ENCODE measurements around the gene GLRA1. TPM values are rescaled to one million over a fixed set of nuclear protein-coding genes. Genes with fewer than 3 reads are reported as not detected.

GLRA1 gene
- total and polyA plus RNA-seq, 10 donors = not detected

DNA sequence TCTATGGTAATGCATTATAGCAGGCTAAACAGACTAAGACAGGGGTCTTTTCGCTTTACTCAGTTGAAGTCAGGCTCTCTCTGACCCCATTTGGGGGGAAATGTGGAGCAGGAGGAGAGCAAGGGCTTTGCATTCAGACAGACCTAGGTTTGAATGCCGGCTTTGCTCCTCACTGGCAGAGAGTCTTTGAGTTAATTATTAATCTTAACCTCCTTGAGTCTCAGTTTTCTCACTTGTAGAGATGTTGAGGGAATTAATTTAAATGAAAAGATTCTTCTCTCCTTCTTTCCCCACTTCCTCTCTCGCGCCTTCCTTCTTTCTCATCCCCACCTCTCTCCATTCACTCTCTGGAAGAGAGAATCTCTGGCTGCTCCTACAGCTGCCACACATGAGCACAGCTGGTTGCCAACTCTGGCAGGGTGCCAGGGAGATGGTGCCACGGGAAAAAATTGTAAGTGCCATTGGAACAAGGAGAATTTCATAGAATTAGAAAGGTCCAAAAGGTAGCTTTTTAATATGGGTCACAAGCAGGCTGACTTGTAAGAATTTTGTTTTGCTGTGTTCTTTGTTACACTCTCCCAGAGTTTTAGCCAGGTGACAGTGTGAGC, 25.2 kb upstream of the GLRA1 start:
- TF ChIP-seq POLR2AphosphoS5 (IDR thresholded peaks at IDR 0.05) (no peak), POLR2A (IDR thresholded peaks at IDR 0.05) (no peak)
- TF ChIP-seq, protein P1, sequence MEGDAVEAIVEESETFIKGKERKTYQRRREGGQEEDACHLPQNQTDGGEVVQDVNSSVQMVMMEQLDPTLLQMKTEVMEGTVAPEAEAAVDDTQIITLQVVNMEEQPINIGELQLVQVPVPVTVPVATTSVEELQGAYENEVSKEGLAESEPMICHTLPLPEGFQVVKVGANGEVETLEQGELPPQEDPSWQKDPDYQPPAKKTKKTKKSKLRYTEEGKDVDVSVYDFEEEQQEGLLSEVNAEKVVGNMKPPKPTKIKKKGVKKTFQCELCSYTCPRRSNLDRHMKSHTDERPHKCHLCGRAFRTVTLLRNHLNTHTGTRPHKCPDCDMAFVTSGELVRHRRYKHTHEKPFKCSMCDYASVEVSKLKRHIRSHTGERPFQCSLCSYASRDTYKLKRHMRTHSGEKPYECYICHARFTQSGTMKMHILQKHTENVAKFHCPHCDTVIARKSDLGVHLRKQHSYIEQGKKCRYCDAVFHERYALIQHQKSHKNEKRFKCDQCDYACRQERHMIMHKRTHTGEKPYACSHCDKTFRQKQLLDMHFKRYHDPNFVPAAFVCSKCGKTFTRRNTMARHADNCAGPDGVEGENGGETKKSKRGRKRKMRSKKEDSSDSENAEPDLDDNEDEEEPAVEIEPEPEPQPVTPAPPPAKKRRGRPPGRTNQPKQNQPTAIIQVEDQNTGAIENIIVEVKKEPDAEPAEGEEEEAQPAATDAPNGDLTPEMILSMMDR (IDR thresholded peaks at IDR 0.05 in 8 of 11, conservative IDR thresholded peaks at IDR 0.05 in 3 of 11) = no peak
- H3K27me3 ChIP-seq (replicated peaks in 1 of 7) = no peaks in the 10 kb centered on the region
- 75 to 84% (median 79%) methylated on average over 5 of the region's 5 CpGs for WGBS, 5 donors
- no peaks in the 10 kb centered on the region for H3K36me3 ChIP-seq
- no peaks in the 10 kb centered on the region for H3K9me3 ChIP-seq
- intact Hi-C loops (cut with DNase I; ENCODE audit: low total_unique reads) = no loop called here
- H3K27ac ChIP-seq = no peak overlapping the region
- no peak overlapping the region for H3K4me3 ChIP-seq
- no peaks in the 10 kb centered on the region for H3K4me1 ChIP-seq
- DNase-seq = no peak

DNA sequence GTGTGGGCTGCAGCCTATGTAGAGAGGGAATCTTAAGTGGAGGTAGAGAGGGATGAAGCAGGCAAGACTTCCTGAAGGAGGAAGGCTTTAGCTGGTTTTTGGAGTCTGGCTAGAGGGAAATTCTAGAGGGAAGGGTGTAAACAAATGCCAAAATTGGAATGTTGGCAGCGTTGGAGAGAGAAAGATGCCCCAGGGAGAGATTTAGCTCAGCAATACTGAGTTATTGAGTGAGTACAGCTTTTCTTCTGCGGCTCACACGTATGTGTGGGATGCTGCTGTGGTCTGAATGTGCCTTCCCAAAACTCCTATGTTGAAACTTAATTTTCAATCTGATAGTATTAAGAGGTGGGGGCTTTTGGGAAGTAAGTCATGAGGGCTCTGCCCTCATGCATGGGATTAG, 24.5 kb upstream of the GLRA1 start:
- Histone ChIP-seq H3K27me3 (replicated peaks in 1 of 7) (no peaks in the 10 kb centered on the region), H3K36me3 (no peaks in the 10 kb centered on the region), H3K4me1 (no peaks in the 10 kb centered on the region), H3K27ac (no peak overlapping the region), H3K9me3 (no peaks in the 10 kb centered on the region), H3K4me3 (no peak overlapping the region)
- intact Hi-C loops (cut with DNase I; ENCODE audit: low total_unique reads) = no loop called here
- DNase-seq = no peak
- WGBS, 5 donors = 45 to 73% (median 68%) methylated on average over 3 of the region's 3 CpGs
- TF ChIP-seq, protein P1 (IDR thresholded peaks at IDR 0.05 in 8 of 11, conservative IDR thresholded peaks at IDR 0.05 in 3 of 11) = no peak
- TF ChIP-seq POLR2AphosphoS5 (IDR thresholded peaks at IDR 0.05) = no peak
- TF ChIP-seq POLR2A (IDR thresholded peaks at IDR 0.05) = no peak

DNA sequence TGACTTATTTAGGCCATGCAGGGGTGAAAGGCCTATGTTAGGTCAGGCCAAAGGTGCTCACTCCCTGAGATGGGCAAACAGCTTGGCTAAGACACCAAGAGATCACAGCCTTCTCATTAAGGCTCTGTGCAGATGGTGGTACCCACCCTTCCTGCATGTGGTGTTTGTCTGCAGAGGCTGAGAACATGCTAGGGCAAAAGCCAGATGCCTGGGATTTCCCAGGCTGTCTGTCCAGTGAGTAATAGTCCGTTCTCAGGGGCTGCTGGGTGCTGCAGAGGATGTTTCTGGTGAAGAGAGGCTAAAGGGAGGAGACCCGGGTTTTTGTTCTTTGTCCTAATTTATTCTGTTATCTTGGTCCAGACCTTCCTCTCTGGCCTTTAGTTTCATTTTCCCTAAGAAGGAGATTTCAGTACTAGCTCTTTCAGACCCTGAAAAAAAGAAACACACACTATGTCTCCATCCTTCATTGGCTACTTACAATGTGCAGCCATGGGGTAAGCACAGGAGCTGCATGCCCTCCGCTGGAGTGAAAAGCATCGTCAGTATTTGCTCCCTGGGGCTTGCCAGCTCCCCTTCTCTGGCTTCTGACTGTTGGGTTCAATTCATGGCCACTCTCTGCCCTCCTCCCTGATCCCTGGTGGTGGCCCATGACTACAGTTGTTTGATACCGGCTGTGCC, 23.4 kb upstream of the GLRA1 start:
- intact Hi-C loops (cut with DNase I; ENCODE audit: low total_unique reads) = no loop called here
- WGBS, 5 donors = 51 to 66% (median 58%) methylated on average over 5 of the region's 5 CpGs
- no peak for DNase-seq
- Histone ChIP-seq H3K27ac (no peak overlapping the region), H3K4me3 (no peak overlapping the region), H3K36me3 (no peaks in the 10 kb centered on the region), H3K4me1 (no peaks in the 10 kb centered on the region), H3K9me3 (no peaks in the 10 kb centered on the region), H3K27me3 (replicated peaks in 1 of 7) (no peaks in the 10 kb centered on the region)
- no peak for TF ChIP-seq POLR2A (IDR thresholded peaks at IDR 0.05)
- TF ChIP-seq POLR2AphosphoS5 (IDR thresholded peaks at IDR 0.05) = no peak
- TF ChIP-seq, protein P1 (IDR thresholded peaks at IDR 0.05 in 8 of 11, conservative IDR thresholded peaks at IDR 0.05 in 3 of 11) = no peak

DNA sequence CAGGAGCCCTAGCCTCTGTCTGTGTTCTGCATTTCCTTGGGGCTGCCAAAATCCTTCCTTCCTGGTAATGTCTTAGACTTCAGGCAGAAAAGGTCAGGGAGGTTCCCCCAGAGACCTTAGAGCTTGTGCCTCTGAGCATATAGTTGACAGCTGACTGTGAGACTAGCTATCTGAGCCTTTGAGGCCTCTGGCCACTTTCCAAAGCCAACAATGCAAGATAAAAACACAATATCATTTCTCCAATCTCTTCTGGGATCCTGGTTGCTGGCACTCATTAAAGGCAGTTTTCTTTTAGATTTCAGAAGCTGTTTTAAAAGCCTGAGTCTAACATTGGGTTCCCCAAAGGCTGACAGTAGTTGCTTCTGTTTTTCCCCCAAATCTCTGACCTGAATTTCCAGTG, 13.2 kb upstream of the GLRA1 start:
- Histone ChIP-seq H3K27ac (no peak overlapping the region), H3K4me3 (no peak overlapping the region), H3K27me3 (replicated peaks in 1 of 7) (no peaks in the 10 kb centered on the region), H3K36me3 (no peaks in the 10 kb centered on the region), H3K9me3 (peaks cover 0 to 11% (median 7%) of the 10 kb centered on the region in 8 donors), H3K4me1 (no peaks in the 10 kb centered on the region)
- no peak for TF ChIP-seq POLR2A (IDR thresholded peaks at IDR 0.05)
- TF ChIP-seq POLR2AphosphoS5 (IDR thresholded peaks at IDR 0.05) = no peak
- TF ChIP-seq, protein P1 (IDR thresholded peaks at IDR 0.05 in 8 of 11, conservative IDR thresholded peaks at IDR 0.05 in 3 of 11) = no peak
- intact Hi-C loops (cut with DNase I; ENCODE audit: low total_unique reads) = no loop called here
- DNase-seq = no peak
